Measurements from ENCODE around the gene C11orf68.

C11orf68 gene

DNA sequence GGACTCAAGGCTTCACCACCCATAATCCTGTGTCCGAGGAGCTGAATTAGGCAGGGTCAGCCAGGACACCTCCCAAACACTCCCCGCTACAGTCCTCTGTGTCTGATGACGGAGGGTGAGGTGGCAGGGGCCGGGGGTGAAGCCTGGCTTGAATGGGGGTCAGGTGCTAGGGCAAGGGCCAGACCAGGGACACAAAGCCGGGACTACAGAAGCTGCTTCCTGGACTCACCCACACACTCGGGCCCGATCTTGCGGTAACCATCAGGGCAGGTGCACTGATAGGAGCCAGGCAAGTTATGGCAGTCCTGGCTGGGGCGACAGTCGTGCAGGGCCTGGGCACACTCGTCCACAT lies 48.6 kb downstream of the C11orf68 start:
- DNase-seq, result no peak

DNA sequence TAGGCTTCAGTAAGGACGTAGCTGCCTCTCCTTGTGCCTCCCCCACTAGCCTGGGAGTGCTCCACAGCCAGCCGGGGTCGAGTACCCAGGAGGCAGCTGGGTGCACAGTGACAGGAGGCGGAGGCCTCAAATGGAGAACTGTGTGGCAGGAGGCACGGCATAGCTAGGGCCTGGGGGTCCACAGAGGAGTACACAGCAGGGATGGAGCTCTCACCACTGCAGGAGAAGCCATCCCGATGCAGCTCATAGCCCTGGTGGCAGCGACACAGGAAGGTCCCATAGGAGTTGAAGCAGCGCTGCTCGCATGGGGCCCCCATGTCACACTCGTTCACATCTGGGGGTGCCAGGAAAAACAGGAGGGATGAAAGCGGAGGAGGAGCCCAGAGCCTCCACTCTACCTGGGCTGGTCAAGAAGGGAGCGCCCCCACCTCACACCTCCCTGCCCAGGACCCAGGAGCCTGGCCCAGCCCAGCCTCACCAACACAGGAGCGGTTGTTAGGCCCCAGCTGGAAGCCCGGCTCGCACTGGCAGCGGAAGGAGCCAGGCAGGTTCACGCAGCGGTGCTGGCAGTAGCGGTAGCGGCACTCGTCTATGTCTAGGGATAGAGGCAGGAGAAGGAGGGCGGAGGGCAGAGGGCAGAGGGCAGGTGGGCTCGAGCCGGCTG lies 49.1 kb downstream of the C11orf68 start:
- DNase-seq, result no peak

DNA sequence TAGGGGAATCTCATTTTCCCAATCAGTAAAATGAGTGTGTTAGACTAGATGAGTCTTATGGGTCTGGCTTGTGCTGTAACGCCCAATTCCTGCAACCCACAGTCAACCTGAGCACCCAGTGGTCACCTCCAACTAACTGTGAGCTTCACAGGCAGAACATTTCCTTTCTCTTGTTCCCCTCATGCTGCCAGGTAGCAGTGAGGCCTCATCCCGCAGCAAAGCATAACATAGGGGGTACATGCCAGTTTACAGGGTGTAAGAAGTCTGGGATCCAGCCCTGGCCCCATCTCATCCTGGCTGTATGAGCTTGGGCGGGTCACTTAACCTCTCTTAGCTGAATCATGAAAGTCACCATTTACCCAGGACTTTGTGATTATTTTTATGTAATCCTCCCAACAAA lies 50.0 kb downstream of the C11orf68 start:
- DNase-seq, result no peak

DNA sequence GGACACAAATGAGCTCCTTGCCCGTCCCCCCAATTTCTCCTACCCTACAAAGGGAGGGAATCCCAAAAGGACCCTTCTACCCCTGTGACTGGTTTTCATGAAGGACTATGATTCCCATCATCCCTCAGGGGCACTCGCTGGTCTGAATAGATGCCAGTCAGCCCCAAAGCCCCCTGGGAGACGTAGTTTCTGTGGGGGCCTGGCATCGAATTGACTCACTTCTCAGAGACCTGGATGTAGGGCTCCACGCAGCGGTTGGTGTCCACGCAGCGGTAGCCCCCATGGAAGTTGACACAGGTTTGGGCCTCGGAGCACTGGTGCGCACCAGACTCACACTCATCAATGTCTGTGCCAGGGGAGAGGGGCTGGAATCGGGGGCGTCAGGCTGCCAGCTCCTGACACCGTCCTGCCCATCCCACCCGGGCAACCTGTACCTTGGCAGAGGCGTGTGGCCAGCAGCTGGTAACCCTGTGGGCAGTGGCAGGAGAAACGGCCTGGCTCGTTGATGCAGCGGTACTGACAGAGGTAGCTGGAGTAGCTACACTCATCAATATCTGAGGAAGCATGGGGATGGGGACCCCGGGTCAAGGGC lies 50.7 kb downstream of the C11orf68 start:
- DNase-seq, result no peak

DNA sequence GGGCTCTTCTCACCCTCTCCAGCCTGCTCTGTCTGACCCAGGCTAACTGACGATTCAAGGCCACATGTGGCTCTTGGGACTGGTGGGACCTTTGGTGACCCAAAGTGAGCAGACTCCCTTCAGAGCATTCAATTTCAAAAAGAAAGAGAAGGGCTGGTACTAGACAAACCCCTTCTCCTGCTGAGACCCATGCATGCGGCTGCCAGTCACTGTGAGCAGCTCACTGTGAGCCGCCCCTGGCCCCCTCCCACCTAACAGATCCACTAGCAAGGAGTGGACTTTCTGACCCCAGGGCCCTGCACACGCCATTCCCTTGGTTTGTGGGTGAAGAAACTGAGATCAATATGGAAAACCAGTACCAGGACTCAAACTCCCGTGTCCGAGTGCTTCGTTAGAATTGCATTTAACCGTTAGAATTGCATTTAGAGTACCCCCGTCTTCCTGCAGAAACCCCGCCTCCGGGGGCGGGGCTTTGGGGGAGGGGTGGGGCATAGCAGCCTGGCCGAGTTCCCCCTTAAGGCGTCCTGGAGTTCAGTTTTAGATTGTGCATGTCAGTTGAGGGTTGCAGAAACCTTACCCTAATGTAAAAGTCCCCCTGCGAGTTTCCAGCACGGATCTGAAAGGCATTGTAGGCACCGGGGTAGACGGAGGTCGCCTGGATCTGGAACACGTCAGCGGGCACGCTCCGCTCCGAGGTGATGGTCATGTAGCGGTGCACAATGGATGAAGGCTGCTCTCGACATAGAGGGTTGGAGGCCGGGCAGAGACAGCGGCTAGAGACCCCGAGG lies 51.4 kb downstream of the C11orf68 start:
- DNase-seq, result no peak

Measured in activated CD4-positive, alpha-beta T cell treated with anti-CD3 and anti-CD28 coated beads, Interleukin-2, amount 50 U/mL, for 48 hours (primary cell).